Liver (tissue), 3 donors: ENCODE data around the gene ARHGEF12.

Experiments used
- CTCF ChIP-seq: fragments of 150-350 bp; IDR thresholded peaks from 2 replicates; pipeline ENCODE4 v1.5.1; 2017; ENCODE audit warnings: improper control_type of control experiment, low read depth, low read length; ENCODE audit not compliant: missing input control
- EGR1 ChIP-seq, 2 donors: IDR thresholded peaks; 2 replicates each; pipeline ENCODE4 v1.6.1; 2016 to 2018; ENCODE audit warnings: antibody characterized with exemption in 2 of 2, low read depth in 2 of 2
- FOXA1 ChIP-seq: IDR thresholded peaks from 2 replicates; pipeline ENCODE4 v1.6.1; 2016; ENCODE audit warnings: antibody characterized with exemption
- GABPA ChIP-seq, 2 donors: IDR thresholded peaks in 1 of 2; conservative IDR thresholded peaks in 1 of 2; 2 replicates each; pipeline ENCODE4 v1.6.1; 2016; ENCODE audit warnings: antibody characterized with exemption in 2 of 2, mild to moderate bottlenecking in 1 of 2, moderate library complexity in 1 of 2
- MAX ChIP-seq: IDR thresholded peaks from 2 replicates; pipeline ENCODE4 v1.6.1; 2016; ENCODE audit warnings: antibody characterized with exemption
- RAD21 ChIP-seq, 2 donors: IDR thresholded peaks; 2 replicates each; pipeline ENCODE4 v1.6.1; 2016; ENCODE audit warnings: antibody characterized with exemption in 2 of 2, mild to moderate bottlenecking in 2 of 2
- REST ChIP-seq: IDR thresholded peaks from 2 replicates; pipeline ENCODE4 v1.6.1; 2016; ENCODE audit warnings: antibody characterized with exemption, mild to moderate bottlenecking
- SP1 ChIP-seq: IDR thresholded peaks from 2 replicates; pipeline ENCODE4 v1.6.1; 2018; ENCODE audit warnings: antibody characterized with exemption, mild to moderate bottlenecking
- TAF1 ChIP-seq: conservative IDR thresholded peaks from 2 replicates; pipeline ENCODE4 v1.6.1; 2016; ENCODE audit warnings: antibody characterized with exemption, mild to moderate bottlenecking
- YY1 ChIP-seq: IDR thresholded peaks from 2 replicates; pipeline ENCODE4 v1.6.1; 2016; ENCODE audit warnings: antibody characterized with exemption, mild to moderate bottlenecking
- donor health status: healthy.
- donor health status: healthy.

GRCh38 chr11:120431633-120432032 lies 95.4 kb downstream of the ARHGEF12 start:
- TF ChIP-seq YY1 (no peak), RAD21 (IDR thresholded peaks at IDR 0.05) (peak in 1 of 2 donors; percentile 13), CTCF (no peak), SP1 (no peak), FOXA1 (no peak), EGR1 (IDR thresholded peaks at IDR 0.05; ENCODE audit: low read depth in 2 of 2) (no peak), REST (no peak), TAF1 (no peak), GABPA (IDR thresholded peaks at IDR 0.05 in 1 of 2, conservative IDR thresholded peaks at IDR 0.05 in 1 of 2) (no peak), MAX (no peak)
